A549 (cell line): ENCODE measurements around the gene RBPJ. TPM values are rescaled to one million over a fixed set of nuclear protein-coding genes. Genes with fewer than 3 reads are reported as not detected.

ENCODE experiments used
- ATAC-seq, 2 experiments: fragments of 200-7000 bp in 1 of 2; fragments of >200 bp in 1 of 2; cut with Nextera tagmentation in 1 of 2; cut with Tn5 transposase in 1 of 2; 3 replicates each; pipeline versions ENCODE4 v1.8.0 to v1.9.1; 2018 to 2020; ENCODE audit warnings: mild to moderate bottlenecking in 1 of 2, moderate library complexity in 1 of 2
- CTCF ChIA-PET: fragments of 300-600 bp; sonication (Branson Sonifier 250); formaldehyde crosslinking; extraction: SDS; loops from one replicate; lab custom pipeline; 2021; ENCODE audit warnings: antibody characterized with exemption, inconsistent platforms; lab: Yijun Ruan, JAX
- POLR2A ChIA-PET: fragments of 350-600 bp; formaldehyde crosslinking; extraction: SDS; loops from one replicate; lab custom pipeline; 2021; ENCODE audit warnings: antibody characterized with exemption, inconsistent platforms; lab: Yijun Ruan, JAX
- DNase-seq, 2 experiments: peaks; one replicate each; pipeline versions ENCODE4 v3.0.0 to v3.0.0-alpha.2; 2011 to 2016; ENCODE audit warnings: low read depth in 1 of 2, low spot score in 1 of 2
- FAIRE-seq: peaks from 2 replicates; lab custom pipeline; 2011; peaks lifted over from hg19 to GRCh38; lab: Jason Lieb, UNC
- H3K27ac ChIP-seq, 2 experiments: fragments of >200 bp; sonication (Bioruptor Twin); formaldehyde crosslinking; 3 replicates each; pipeline ENCODE4 v1.5.1; 2016 to 2017
- H3K4me1 ChIP-seq: fragments of >200 bp; sonication (Bioruptor Twin); formaldehyde crosslinking; 3 replicates; pipeline ENCODE4 v1.6.1; 2016
- H3K4me2 ChIP-seq: fragments of >200 bp; sonication (Bioruptor Twin); formaldehyde crosslinking; 3 replicates; pipeline ENCODE4 v1.6.1; 2016
- H3K4me3 ChIP-seq: fragments of >200 bp; sonication (Bioruptor Twin); formaldehyde crosslinking; 3 replicates; pipeline ENCODE4 v1.5.1; 2016
- H3K9me3 ChIP-seq: fragments of >200 bp; sonication (Bioruptor Twin); formaldehyde crosslinking; 3 replicates; pipeline ENCODE4 v1.6.1; 2016
- ATOH8 ChIP-seq: fragments of 250-450 bp; sonication (Bioruptor Pico); IDR thresholded peaks from 2 replicates; pipeline ENCODE4 v1.5.0; 2020; ENCODE audit warnings: low read depth, mild to moderate bottlenecking, moderate library complexity
- BCL3 ChIP-seq: fragments of >200 bp; sonication (Bioruptor Twin); formaldehyde crosslinking; IDR thresholded peaks from 3 replicates; pipeline ENCODE4 v1.6.1; 2016
- CHD2 ChIP-seq: fragments of 150-350 bp; IDR thresholded peaks from 2 replicates; pipeline ENCODE4 v1.6.1; 2014; ENCODE audit warnings: low read length; ENCODE audit not compliant: partially characterized antibody
- CHD4 ChIP-seq: fragments of 200-600 bp; sonication (generic); IDR thresholded peaks from 2 replicates; pipeline ENCODE4 v1.6.1; 2016; ENCODE audit warnings: antibody characterized with exemption, mild to moderate bottlenecking, borderline replicate concordance
- E2F6 ChIP-seq: IDR thresholded peaks from 2 replicates; pipeline ENCODE4 v1.6.1; 2012; ENCODE audit warnings: low read depth, borderline replicate concordance
- EHMT2 ChIP-seq: fragments of 200-600 bp; sonication (generic); IDR thresholded peaks from 2 replicates; pipeline ENCODE4 v1.6.1; 2016; ENCODE audit warnings: antibody characterized with exemption, low read depth, mild to moderate bottlenecking, moderate library complexity
- EP300 ChIP-seq, 2 experiments: fragments of >200 bp; sonication (Bioruptor Twin); formaldehyde crosslinking; IDR thresholded peaks; 2 replicates in 1 of 2; 3 replicates in 1 of 2; pipeline ENCODE4 v1.6.1; 2016 to 2017
- ESRRA ChIP-seq: fragments of 150-350 bp; IDR thresholded peaks from 2 replicates; pipeline ENCODE4 v1.6.1; 2014; ENCODE audit warnings: mild to moderate bottlenecking, low read length, borderline replicate concordance
- FOSB ChIP-seq: fragments of 250-450 bp; sonication (Bioruptor Pico); IDR thresholded peaks from 2 replicates; pipeline ENCODE4 v1.5.0; 2020; ENCODE audit warnings: mild to moderate bottlenecking, moderate library complexity
- FOSL2 ChIP-seq, 2 experiments: fragments of 450-650 bp in 1 of 2; fragments of >200 bp in 1 of 2; sonication (Bioruptor Twin) in 1 of 2; formaldehyde crosslinking; IDR thresholded peaks; 2 replicates each; pipeline versions ENCODE4 v1.5.0 to v1.6.1; 2016 to 2020; ENCODE audit warnings: mild to moderate bottlenecking in 1 of 2, moderate library complexity in 1 of 2
- FOXS1 ChIP-seq: fragments of 250-450 bp; sonication (Bioruptor Pico); IDR thresholded peaks from 2 replicates; pipeline ENCODE4 v1.5.0; 2020; ENCODE audit warnings: mild to moderate bottlenecking, moderate library complexity
- GATA3 ChIP-seq: IDR thresholded peaks from 2 replicates; pipeline ENCODE4 v1.6.1; 2012; ENCODE audit warnings: borderline replicate concordance
- HDAC2 ChIP-seq: fragments of 200-600 bp; sonication (generic); IDR thresholded peaks from 2 replicates; pipeline ENCODE4 v1.6.1; 2016
- HMGXB4 ChIP-seq: fragments of 250-450 bp; sonication (Bioruptor Pico); IDR thresholded peaks from 2 replicates; pipeline ENCODE4 v1.5.0; 2021; ENCODE audit warnings: mild to moderate bottlenecking, moderate library complexity, borderline replicate concordance
- HOXB5 ChIP-seq: fragments of 250-450 bp; sonication (Bioruptor Pico); IDR thresholded peaks from 2 replicates; pipeline ENCODE4 v1.5.0; 2020; ENCODE audit warnings: mild to moderate bottlenecking, moderate library complexity
- JUNB ChIP-seq: fragments of >200 bp; sonication (Bioruptor Twin); formaldehyde crosslinking; IDR thresholded peaks from 2 replicates; pipeline ENCODE4 v1.6.1; 2016
- KDM1A ChIP-seq: fragments of 200-600 bp; sonication (generic); IDR thresholded peaks from 2 replicates; pipeline ENCODE4 v1.6.1; 2016; ENCODE audit warnings: low read depth, mild to moderate bottlenecking
- KDM5A ChIP-seq: fragments of 200-600 bp; sonication (generic); IDR thresholded peaks from 2 replicates; pipeline ENCODE4 v1.6.1; 2016; ENCODE audit warnings: antibody characterized with exemption, mild to moderate bottlenecking
- MAX ChIP-seq: IDR thresholded peaks from 2 replicates; pipeline ENCODE4 v1.6.1; 2012
- NPAS2 ChIP-seq: fragments of 250-450 bp; sonication (Bioruptor Pico); IDR thresholded peaks from 2 replicates; pipeline ENCODE4 v1.8.0; 2022; ENCODE audit warnings: mild to moderate bottlenecking, moderate library complexity, borderline replicate concordance
- NR3C1 ChIP-seq: fragments of >200 bp; sonication (Bioruptor Twin); formaldehyde crosslinking; IDR thresholded peaks from 3 replicates; pipeline ENCODE4 v1.6.1; 2017
- PBX3 ChIP-seq: IDR thresholded peaks from 2 replicates; pipeline ENCODE4 v1.6.1; 2012
- POLR2A ChIP-seq: IDR thresholded peaks from 2 replicates; pipeline ENCODE4 v1.6.1; 2012; ENCODE audit warnings: mild to moderate bottlenecking, low read length
- RCOR1 ChIP-seq: fragments of 150-350 bp; IDR thresholded peaks from 2 replicates; pipeline ENCODE4 v1.6.1; 2014; ENCODE audit warnings: antibody characterized with exemption, low read length, low read depth
- RNF2 ChIP-seq: fragments of 200-600 bp; sonication (generic); IDR thresholded peaks from 2 replicates; pipeline ENCODE4 v1.6.1; 2016; ENCODE audit warnings: low read depth, mild to moderate bottlenecking, antibody characterized with exemption, moderate library complexity, borderline replicate concordance
- ZFP36 ChIP-seq: fragments of 450-650 bp; IDR thresholded peaks from 2 replicates; pipeline ENCODE4 v1.6.1; 2014; ENCODE audit warnings: borderline replicate concordance; ENCODE audit not compliant: partially characterized antibody
- ZNF302 ChIP-seq: fragments of 250-450 bp; sonication (Bioruptor Pico); IDR thresholded peaks from 2 replicates; pipeline ENCODE4 v1.9.0; 2021; ENCODE audit warnings: inconsistent platforms, mild to moderate bottlenecking, moderate library complexity
- WGBS: methylation state at CpG from one replicate; pipeline ENCODE4 v1.1.6; 2017; ENCODE audit errors: missing lambda C conversion rate; 5-methylcytosine and 5-hydroxymethylcytosine counted together
- polyA plus RNA-seq, 4 experiments: library from polyadenylated mRNA; depleted of rRNA in 3 of 4; stranded (reverse); fragments of >200 nt; fragmentation: RNase III in 1 of 4; extraction: RNeasy Plus Mini Kit Qiagen cat#74134 plus additional on column Dnase treatment in 1 of 4; gene quantifications; 2 replicates in 3 of 4; 3 replicates in 1 of 4; pipeline ENCODE4 v1.2.3, GENCODE V29; 2011 to 2017

RBPJ gene
- polyA plus RNA-seq, 2 of the 4 experiments (the other 2 are of a cell fraction) = 16.5 to 37.1 TPM

- Histone ChIP-seq H3K27ac (no peak overlapping the region), H3K4me1 (no peaks in the 10 kb centered on the region), H3K4me3 (no peak overlapping the region), H3K4me2 (no peak overlapping the region), H3K9me3 (no peaks in the 10 kb centered on the region)
- TF ChIP-seq GATA3 = no peak
- no peak for TF ChIP-seq RNF2
- no peak for TF ChIP-seq KDM5A
- no peak for TF ChIP-seq KDM1A
- no peak for TF ChIP-seq ESRRA
- no peak for TF ChIP-seq NPAS2 (CRISPR knock-in tag)
- no peak for TF ChIP-seq PBX3
- ATAC-seq (no peak), DNase-seq (no peak), FAIRE-seq (no peak)
- ChIA-PET POLR2A (no interaction called here), CTCF (interaction anchor here (1.1 kb wide), 1 partner anchor 49 kb away, joined by 4 read pairs; no protein-coding TSS in a partner anchor)
- 89% methylated on average over 5 of the region's 5 CpGs for WGBS
Measured at GRCh38 chr4:26360864-26361263, 40.0 kb downstream of the RBPJ start.

GRCh38 chr4:26361297-26361696 is 40.5 kb downstream of the RBPJ start:
- POLR2A ChIA-PET = no interaction called here
- 96% methylated on average over 2 of the region's 2 CpGs for whole genome bisulfite sequencing
- no peak overlapping the region for H3K4me3 ChIP-seq
- TF ChIP-seq CHD4 (no peak), HOXB5 (CRISPR knock-in tag) (no peak), ZFP36 (no peak), EP300 (IDR thresholded peaks at IDR 0.05) (no peak), ATOH8 (no peak), FOSL2 (IDR thresholded peaks at IDR 0.05) (no peak), FOSL2 (CRISPR knock-in tag; IDR thresholded peaks at IDR 0.05) (no peak), BCL3 (no peak), ZNF302 (CRISPR knock-in tag) (no peak), POLR2A (no peak), FOXS1 (CRISPR knock-in tag) (no peak)
- no peak overlapping the region for H3K4me2 ChIP-seq
- H3K4me1 ChIP-seq = no peaks in the 10 kb centered on the region
- CTCF ChIA-PET = interaction anchor here (1.1 kb wide), 1 partner anchor 48 kb away, joined by 4 read pairs; no protein-coding TSS in a partner anchor
- ATAC-seq (no peak), DNase-seq (no peak), FAIRE-seq (no peak)
- no peaks in the 10 kb centered on the region for H3K9me3 ChIP-seq
- no peak overlapping the region for H3K27ac ChIP-seq

GRCh38 chr4:26362745-26363439 is 42.1 kb downstream of the RBPJ start:
- no peaks in the 10 kb centered on the region for H3K4me1 ChIP-seq
- no peak for DNase-seq

More at GRCh38 chr4:26362745-26363439, 42.1 kb downstream of the RBPJ start:
- H3K4me2 ChIP-seq = no peak overlapping the region
- H3K27ac ChIP-seq = no peak overlapping the region
- CTCF ChIA-PET = no interaction called here
- TF ChIP-seq MAX (no peak), FOSB (CRISPR knock-in tag) (no peak), NR3C1 (no peak), RCOR1 (no peak), EHMT2 (no peak), CHD4 (no peak), HMGXB4 (no peak), E2F6 (no peak), NPAS2 (CRISPR knock-in tag) (no peak), JUNB (no peak), ZNF302 (CRISPR knock-in tag) (no peak), FOXS1 (CRISPR knock-in tag) (no peak), HDAC2 (no peak), ZFP36 (no peak), CHD2 (no peak)
- 94% methylated on average over 9 of the region's 9 CpGs for WGBS
- H3K9me3 ChIP-seq = no peaks in the 10 kb centered on the region
- POLR2A ChIA-PET = no interaction called here
- H3K4me3 ChIP-seq = no peak overlapping the region
- FAIRE-seq (no peak), ATAC-seq (no peak)
